K562 (cell line): ENCODE data around the gene RBM28. TPM values are rescaled to one million over a fixed set of nuclear protein-coding genes. Genes with fewer than 3 reads are reported as not detected.
A peak's percentile ranks its signal among the peaks of the same experiment; 100 is the strongest.

ENCODE experiments used
- ATAC-seq: fragments of 200-7000 bp; cut with Tn5 transposase; 3 replicates; pipeline ENCODE4 v1.9.1; 2020; ENCODE audit warnings: moderate library complexity
- BruUV-seq: library from RNA; stranded (reverse); fragments of 400-500 nt; replicated peaks from 2 replicates; lab custom pipeline; 2021; lab: Mats Ljungman, UMichigan
- CTCF ChIA-PET: fragments of 300-600 bp; formaldehyde crosslinking; extraction: SDS; loops from one replicate; lab custom pipeline; 2021; ENCODE audit warnings: low intra/inter-chr PET ratio; lab: Yijun Ruan, JAX
- POLR2A ChIA-PET: fragments of 300-600, 350-650 bp; sonication (Branson Sonifier 250); formaldehyde crosslinking; extraction: SDS; loops from one replicate; lab custom pipeline; 2021; ENCODE audit warnings: antibody characterized with exemption, inconsistent platforms; lab: Yijun Ruan, JAX
- DNase-seq, 4 experiments: peaks; one replicate each; pipeline versions ENCODE4 v3.0.0 to v3.0.0-alpha.2; 2011 to 2018; ENCODE audit warnings: low spot score in 3 of 4, mixed read lengths in 3 of 4; ENCODE audit errors: extremely low read depth in 1 of 4
- FAIRE-seq: peaks from 2 replicates; lab custom pipeline; 2011; peaks lifted over from hg19 to GRCh38; lab: Jason Lieb, UNC
- H2AFZ ChIP-seq: 2 replicates; pipeline ENCODE4 v1.6.0; 2011; ENCODE audit warnings: low read depth, low read length, control low read depth, inconsistent platforms
- H3K27ac ChIP-seq: fragments of 200-600 bp; 3 replicates; pipeline ENCODE4 v1.8.0; 2011; ENCODE audit warnings: low read depth, mild to moderate bottlenecking, control low read depth, inconsistent platforms, low read length, moderate library complexity, mixed read lengths; ENCODE audit errors: extremely low read depth
- H3K27me3 ChIP-seq, 2 experiments: fragments of 300-600 bp in 1 of 2; 2 replicates in 1 of 2; 3 replicates in 1 of 2; pipeline versions ENCODE4 v1.6.0 to v1.8.0; 2011; ENCODE audit warnings: inconsistent platforms in 2 of 2, low read length in 2 of 2, mild to moderate bottlenecking in 1 of 2, mixed read lengths in 1 of 2, moderate library complexity in 1 of 2; ENCODE audit not compliant: control insufficient read depth in 2 of 2, insufficient read depth in 2 of 2
- H3K36me3 ChIP-seq: fragments of 300-600 bp; 3 replicates; pipeline ENCODE4 v1.8.0; 2011; ENCODE audit warnings: mild to moderate bottlenecking, low read length, inconsistent platforms; ENCODE audit not compliant: control insufficient read depth, insufficient read depth
- H3K4me1 ChIP-seq, 2 experiments: fragments of 200-600 bp in 1 of 2; replicated peaks in 1 of 2; 2 replicates in 1 of 2; 3 replicates in 1 of 2; pipeline versions ENCODE4 v1.5.1 to v1.8.0; 2011; ENCODE audit warnings: inconsistent platforms in 2 of 2, low read length in 2 of 2, mild to moderate bottlenecking in 1 of 2, mixed read lengths in 1 of 2, moderate library complexity in 1 of 2; ENCODE audit not compliant: control insufficient read depth in 2 of 2, insufficient read depth in 2 of 2
- H3K4me2 ChIP-seq: 2 replicates; pipeline ENCODE4 v1.6.1; 2011; ENCODE audit warnings: low read length, control low read depth, inconsistent platforms, mixed read lengths; ENCODE audit not compliant: insufficient read depth
- H3K4me3 ChIP-seq: fragments of 200-600 bp; sonication (generic), shearing (Covaris generic); 2 replicates; pipeline ENCODE4 v1.5.1; 2016; ENCODE audit warnings: control low read depth, inconsistent platforms
- H3K79me2 ChIP-seq: fragments of 200-600 bp; 3 replicates; pipeline ENCODE4 v1.8.0; 2011; ENCODE audit warnings: low read length, inconsistent platforms; ENCODE audit not compliant: control insufficient read depth, insufficient read depth
- H3K9ac ChIP-seq, 2 experiments: 2 replicates each; pipeline versions ENCODE4 v1.6.0 to v1.6.1; 2011; ENCODE audit warnings: low read depth in 2 of 2, low read length in 2 of 2, control low read depth in 1 of 2, inconsistent platforms in 1 of 2, mild to moderate bottlenecking in 1 of 2, mixed read lengths in 1 of 2; ENCODE audit not compliant: insufficient read depth in 1 of 2
- H3K9me1 ChIP-seq: one replicate; pipeline ENCODE4 v1.6.0; 2011; ENCODE audit warnings: inconsistent platforms, mild to moderate bottlenecking, low read length, moderate library complexity; ENCODE audit not compliant: control insufficient read depth, insufficient read depth
- H3K9me3 ChIP-seq: replicated peaks from 2 replicates; pipeline ENCODE4 v1.5.1; 2011; ENCODE audit warnings: low read depth, low read length, inconsistent platforms; ENCODE audit not compliant: control insufficient read depth, insufficient read depth
- H4K20me1 ChIP-seq: replicated peaks from 2 replicates; pipeline ENCODE4 v1.6.1; 2011; ENCODE audit warnings: low read length, inconsistent platforms, mixed read lengths; ENCODE audit not compliant: control insufficient read depth, insufficient read depth
- ATF4 ChIP-seq: fragments of 450-650 bp; formaldehyde crosslinking; IDR thresholded peaks from 2 replicates; pipeline ENCODE4 v1.4.0; 2022; ENCODE audit warnings: mild to moderate bottlenecking, moderate library complexity
- ATF7 ChIP-seq: fragments of 450-650 bp; IDR thresholded peaks from 2 replicates; pipeline ENCODE4 v1.7.1; 2014; ENCODE audit warnings: mild to moderate bottlenecking, moderate library complexity
- BHLHE40 ChIP-seq: IDR thresholded peaks from 2 replicates; pipeline ENCODE4 v1.6.1; 2011; ENCODE audit warnings: low read length, improper control_type of control experiment
- DMBX1 ChIP-seq: fragments of 250-450 bp; sonication (Bioruptor Pico); IDR thresholded peaks from 2 replicates; pipeline ENCODE4 v1.8.0; 2022; ENCODE audit warnings: inconsistent platforms, mild to moderate bottlenecking, moderate library complexity, borderline replicate concordance
- FOSL1 ChIP-seq: fragments of 200-800 bp; sonication (Bioruptor generic); conservative IDR thresholded peaks from 2 replicates; pipeline ENCODE4 v1.6.1; 2016; ENCODE audit warnings: missing genetic modification characterization, missing compliant biosample characterization
- FOXJ2 ChIP-seq: fragments of 200-800 bp; sonication (Bioruptor generic); IDR thresholded peaks from 2 replicates; pipeline ENCODE4 v1.6.1; 2016; ENCODE audit warnings: missing genetic modification characterization, missing compliant biosample characterization
- HNRNPL ChIP-seq: fragments of 200-400 bp; formaldehyde crosslinking; IDR thresholded peaks from 2 replicates; pipeline ENCODE4 v1.6.1; 2017; ENCODE audit warnings: low read depth, mild to moderate bottlenecking, low read length
- KDM5B ChIP-seq: fragments of 200-600 bp; sonication (generic); IDR thresholded peaks from 2 replicates; pipeline ENCODE4 v1.6.1; 2012; ENCODE audit warnings: low read depth, mild to moderate bottlenecking, moderate library complexity, low read length, control low read depth, inconsistent platforms; ENCODE audit not compliant: insufficient replicate concordance
- LARP7 ChIP-seq: fragments of 450-650 bp; IDR thresholded peaks from 2 replicates; pipeline ENCODE4 v1.6.1; 2016
- NRF1 ChIP-seq, 2 experiments: fragments of 450-650 bp; IDR thresholded peaks in 1 of 2; conservative IDR thresholded peaks in 1 of 2; 2 replicates each; pipeline ENCODE4 v1.6.1; 2014; ENCODE audit warnings: mild to moderate bottlenecking in 2 of 2
- RCOR1 ChIP-seq, 2 experiments: IDR thresholded peaks; 2 replicates each; pipeline ENCODE4 v1.6.1; 2012; ENCODE audit warnings: low read depth in 2 of 2, low read length in 2 of 2, borderline replicate concordance in 1 of 2, improper control_type of control experiment in 1 of 2
- SOX6 ChIP-seq: fragments of 450-650 bp; IDR thresholded peaks from 2 replicates; pipeline ENCODE4 v1.6.1; 2014; ENCODE audit warnings: mild to moderate bottlenecking
- SPI1 ChIP-seq: IDR thresholded peaks from 2 replicates; pipeline ENCODE4 v1.6.1; 2011; ENCODE audit warnings: low read depth, low read length, control low read depth, borderline replicate concordance
- WGBS: fragments of 100-300 bp; shearing (Covaris generic); methylation state at CpG from one replicate; pipeline ENCODE4 v1.1.6; 2016; ENCODE audit warnings: low coverage, mixed read lengths; ENCODE audit not compliant: insufficient coverage; ENCODE audit errors: missing lambda C conversion rate; 5-methylcytosine and 5-hydroxymethylcytosine counted together
- in situ Hi-C: fragments of 300-500 bp; cut with MboI; formaldehyde crosslinking; loops from 4 replicates; pipeline ENCODE4 v1.15.0; 2018; ENCODE audit warnings: inconsistent platforms, mixed read lengths
- intact Hi-C: fragments of 100-400 bp; cut with micrococcal nuclease; formaldehyde crosslinking; loops from 2 replicates; pipeline ENCODE4 v1.14.2; 2022
- polyA plus RNA-seq, 8 experiments: library from polyadenylated mRNA; depleted of rRNA in 4 of 8; stranded (reverse) in 5 of 8; unstranded in 3 of 8; fragments of >200 nt; fragmentation: Nextera tagmentation in 2 of 8; fragmentation: Illumina TruSeq in 1 of 8; extraction: Ambion mirVana in 2 of 8; extraction: Trizol in 1 of 8; gene quantifications; 2 replicates each; pipeline versions ENCODE4 v1.2.1 to v1.2.3, GENCODE V29; 2011 to 2014; ENCODE audit warnings: inconsistent platforms in 1 of 8, missing spikeins in 1 of 8
- total RNA-seq, 7 experiments: library from RNA; depleted of rRNA in 6 of 7; stranded (reverse); fragments of >200 nt in 6 of 7; fragmentation: Illumina TruSeq in 2 of 7; extraction: Trizol in 2 of 7; gene quantifications; 2 replicates each; pipeline versions ENCODE4 v1.2.1 to v1.2.3, GENCODE V29; 2011 to 2021; ENCODE audit warnings: low replicate concordance in 1 of 7

RBM28 gene
- total and polyA plus RNA-seq, 9 of the 15 experiments (the other 6 are each of a cell fraction or from before 2014, with no cell fraction given), result 65.8 to 213 (median 138) TPM

DNA sequence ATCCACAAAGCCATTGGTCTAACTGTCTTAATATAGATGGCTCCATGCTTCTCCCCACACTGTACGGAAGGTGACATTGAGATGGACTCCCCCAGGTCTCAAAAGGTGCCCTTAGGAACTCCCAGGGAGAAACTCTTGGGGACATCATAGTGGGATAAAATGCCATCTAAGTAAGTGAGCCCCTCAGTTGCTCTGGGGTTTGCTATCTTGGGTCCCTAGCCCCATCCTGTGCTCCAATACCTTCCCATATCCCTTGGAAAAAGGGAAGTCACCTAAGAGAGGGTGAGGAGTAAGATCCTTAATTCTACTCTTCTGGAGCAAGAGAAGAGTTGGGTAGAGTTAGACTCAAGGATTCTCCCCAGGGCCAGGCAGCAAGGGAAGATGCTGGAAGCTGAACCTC is 9.9 kb upstream of the RBM28 start:
- H3K27me3 ChIP-seq, result peaks cover 9 to 34% of the 10 kb centered on the region in 2 experiments; a peak in 4 of 5 replicates
- no peak overlapping the region for H3K27ac ChIP-seq
- ATAC-seq (no peak; the same call in 2 of the 3 replicates), FAIRE-seq (no peak), DNase-seq (no peak)
- intact Hi-C loops (no loop called here), in situ Hi-C loops (no loop called here)
- TF ChIP-seq NRF1 (conservative IDR thresholded peaks at IDR 0.05 in 1 of 2, IDR thresholded peaks at IDR 0.05 in 1 of 2), result 0 out of 4 replicates have a peak, but pooled peaks of 1 of the 2 experiments have one; percentile 4
- no peak for TF ChIP-seq KDM5B
- TF ChIP-seq SPI1, result 0 out of 2 replicates have a peak, but pooled peaks have one; percentile 28
- 30% methylated on average over 1 of the region's 1 CpG for WGBS
- ChIA-PET POLR2A (interaction anchor here (0.6 to 1.1 kb wide), 4 partner anchors 10 to 20 kb away, joined by 3 to 4 read pairs (median 4); partner anchors contain the start of gene RBM28), CTCF (no interaction called here)
- H3K9me3 ChIP-seq, result no peaks in the 10 kb centered on the region
- no peaks in the 10 kb centered on the region for H3K79me2 ChIP-seq
- peak overlapping the region; percentile 26; the same call in 1 of the 2 replicates for H2AFZ ChIP-seq
- peak overlapping the region; percentile 49; the same call in 1 of the 2 replicates for H3K4me2 ChIP-seq
- no peaks in the 10 kb centered on the region for H4K20me1 ChIP-seq
- no TSS peak for BruUV-seq
- no peak overlapping the region for H3K4me3 ChIP-seq
- no peaks in the 10 kb centered on the region for H3K36me3 ChIP-seq
- no peak overlapping the region for H3K9ac ChIP-seq
- H3K4me1 ChIP-seq, result peaks cover 12 to 20% of the 10 kb centered on the region in 2 experiments
- H3K9me1 ChIP-seq, result peaks cover 3% of the 10 kb centered on the region

DNA sequence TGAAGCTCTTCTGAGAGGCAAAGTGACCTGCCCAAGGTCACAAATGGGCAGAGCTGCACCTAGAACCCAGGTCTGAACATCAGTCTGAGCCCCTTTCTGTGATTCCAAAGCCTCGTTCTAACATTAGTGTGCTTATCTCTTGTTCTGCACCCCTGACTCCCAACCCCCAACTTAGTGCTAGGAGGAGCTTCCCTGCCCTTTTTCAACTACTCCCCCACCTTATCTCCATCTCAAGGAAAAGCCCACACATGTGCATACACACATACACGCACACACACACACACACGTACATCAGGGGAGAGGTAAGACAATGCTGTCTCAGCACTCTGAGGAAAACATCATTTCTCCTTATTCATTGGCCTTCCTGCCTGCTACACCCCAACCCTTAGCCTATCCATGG is 9.5 kb upstream of the RBM28 start:
- Histone ChIP-seq H2AFZ (peak overlapping the region; percentile 26; the same call in 1 of the 2 replicates), H3K36me3 (no peaks in the 10 kb centered on the region), H3K27me3 (peaks cover 7 to 32% of the 10 kb centered on the region in 2 experiments; a peak in 4 of 5 replicates), H3K9me1 (peaks cover 3% of the 10 kb centered on the region), H4K20me1 (no peaks in the 10 kb centered on the region), H3K4me1 (peaks cover 12 to 20% of the 10 kb centered on the region in 2 experiments), H3K9me3 (no peaks in the 10 kb centered on the region), H3K9ac (no peak overlapping the region), H3K4me3 (no peak overlapping the region), H3K4me2 (peak overlapping the region; percentile 49; the same call in 1 of the 2 replicates), H3K79me2 (no peaks in the 10 kb centered on the region), H3K27ac (no peak overlapping the region)
- peak; percentile 68 to 75 (median 72) for DNase-seq
- ChIA-PET POLR2A (interaction anchor here (0.5 to 1.1 kb wide), 3 partner anchors 10 to 358 kb away, joined by 3 to 4 read pairs (median 3); partner anchors contain the start of gene RBM28), CTCF (no interaction called here)
- intact Hi-C loops, result no loop called here
- FAIRE-seq, result peak; percentile 82
- in situ Hi-C loops, result no loop called here
- BruUV-seq, result no TSS peak
- WGBS, result 0% methylated on average over 3 of the region's 3 CpGs
- ATAC-seq, result peak; percentile 47
- TF ChIP-seq DMBX1 (CRISPR knock-in tag) (no peak), NRF1 (conservative IDR thresholded peaks at IDR 0.05 in 1 of 2, IDR thresholded peaks at IDR 0.05 in 1 of 2) (peak in 1 of 2 experiments; percentile 34; a peak in 1 of 4 replicates), LARP7 (peak; percentile 72; the same call in 1 of the 2 replicates), HNRNPL (no peak), ATF7 (peak; percentile 26; the same call in 1 of the 2 replicates), FOSL1 (0 out of 2 replicates have a peak, but pooled peaks have one; percentile 14), RCOR1 (IDR thresholded peaks at IDR 0.05; ENCODE audit: borderline replicate concordance in 1 of 2, low read depth in 2 of 2, low read length in 2 of 2) (peak in 1 of 2 experiments; percentile 83; a peak in 2 of 4 replicates), SOX6 (0 out of 2 replicates have a peak, but pooled peaks have one; percentile 57), ATF4 (CRISPR knock-in tag) (no peak), BHLHE40 (peak; percentile 60; the same call in 1 of the 2 replicates), FOXJ2 (tag) (no peak; the same call in 1 of the 2 replicates)
